B cell (primary cell): ENCODE results near the gene ERC2. TPM values are rescaled to one million over a fixed set of nuclear protein-coding genes. Genes with fewer than 3 reads are reported as not detected.
"Not testable (repeated sequence)": the region's sequence is repeated elsewhere in the genome, so short reads cannot be mapped to it uniquely, and the experiment has no call there.

Experiments used
- ATAC-seq: fragments of 200-7000 bp; cut with Tn5 transposase; one replicate; pipeline ENCODE4 v1.10.0; 2021; ENCODE audit warnings: low read depth, mild to moderate bottlenecking, moderate number of reproducible peaks, moderate library complexity
- CTCF ChIA-PET: fragments of 350-600 bp; sonication (Branson Sonifier 250); formaldehyde crosslinking; loops from one replicate; lab custom pipeline; 2021; ENCODE audit warnings: antibody characterized with exemption, inconsistent platforms; lab: Charles Lee
- POLR2A ChIA-PET: fragments of 350-600 bp; sonication (Branson Sonifier 250); formaldehyde crosslinking; loops from one replicate; lab custom pipeline; 2021; ENCODE audit warnings: antibody characterized with exemption; lab: Charles Lee
- DNase-seq: peaks from one replicate; pipeline ENCODE4 v3.0.0; 2013
- H2AFZ ChIP-seq: 2 replicates; pipeline ENCODE4 v1.6.1; 2012; ENCODE audit warnings: mild to moderate bottlenecking, low read depth, low read length; ENCODE audit not compliant: insufficient read depth, poor library complexity, severe bottlenecking
- H3K27ac ChIP-seq, 2 donors: 1 replicate in 1 of 2; 2 replicates in 1 of 2; pipeline ENCODE4 v1.5.1; 2012 to 2013; ENCODE audit warnings: low read length in 2 of 2, mild to moderate bottlenecking in 2 of 2, moderate library complexity in 1 of 2
- H3K27me3 ChIP-seq, 4 experiments: fragments of 200-600 bp in 1 of 4; sonication (generic) in 1 of 4; replicated peaks in 1 of 4; 1 replicate in 2 of 4; 2 replicates in 2 of 4; pipeline versions ENCODE4 v1.6.1 to v1.7.0; 2013 to 2016; ENCODE audit warnings: low read length in 3 of 4, mild to moderate bottlenecking in 2 of 4, mixed read lengths in 1 of 4, moderate library complexity in 1 of 4; ENCODE audit not compliant: insufficient read depth in 4 of 4, control insufficient read depth in 3 of 4; ENCODE audit errors: control extremely low read depth in 1 of 4
- H3K36me3 ChIP-seq, 2 experiments: replicated peaks in 1 of 2; 1 replicate in 1 of 2; 2 replicates in 1 of 2; pipeline versions ENCODE4 v1.6.1 to v1.7.1; 2013; ENCODE audit warnings: low read length in 1 of 2; ENCODE audit not compliant: insufficient read depth in 2 of 2, control insufficient read depth in 1 of 2; ENCODE audit errors: control extremely low read depth in 1 of 2, extremely low read depth in 1 of 2
- H3K4me1 ChIP-seq, 2 donors: fragments of 200-600 bp in 1 of 2; sonication (generic) in 1 of 2; 1 replicate in 1 of 2; 2 replicates in 1 of 2; pipeline versions ENCODE4 v1.5.1 to v1.6.1; 2013 to 2017; ENCODE audit warnings: low read length in 2 of 2; ENCODE audit not compliant: control insufficient read depth in 2 of 2, insufficient read depth in 2 of 2
- H3K4me2 ChIP-seq: replicated peaks from 2 replicates; pipeline ENCODE3; 2012; ENCODE audit warnings: mild to moderate bottlenecking, low read depth, low read length; ENCODE audit not compliant: poor library complexity, severe bottlenecking
- H3K4me3 ChIP-seq, 5 experiments: fragments of 200-600 bp in 1 of 5; sonication (generic) in 1 of 5; 1 replicate in 3 of 5; 2 replicates in 2 of 5; pipeline versions ENCODE4 v1.5.1 to v1.7.0; 2011 to 2016; ENCODE audit warnings: low read length in 4 of 5, mild to moderate bottlenecking in 4 of 5, low read depth in 2 of 5, control low read depth in 1 of 5, moderate library complexity in 1 of 5; ENCODE audit not compliant: insufficient read depth in 1 of 5; ENCODE audit errors: control extremely low read depth in 1 of 5, extremely low read depth in 1 of 5
- H3K79me2 ChIP-seq: fragments of 200-600 bp; sonication (generic); one replicate; pipeline ENCODE4 v1.6.0; 2016; ENCODE audit warnings: low read length; ENCODE audit not compliant: control insufficient read depth, insufficient read depth
- H3K9ac ChIP-seq: fragments of 200-600 bp; sonication (generic); 2 replicates; pipeline ENCODE4 v1.6.1; 2017; ENCODE audit warnings: mild to moderate bottlenecking, low read length, moderate library complexity
- H3K9me3 ChIP-seq, 3 donors: one replicate each; pipeline versions ENCODE4 v1.6.1 to v1.7.1; 2013; ENCODE audit warnings: low read length in 2 of 3; ENCODE audit not compliant: control insufficient read depth in 2 of 3, insufficient read depth in 1 of 3; ENCODE audit errors: control extremely low read depth in 1 of 3
- H4K20me1 ChIP-seq: 2 replicates; pipeline ENCODE4 v1.6.0; 2012; ENCODE audit warnings: mild to moderate bottlenecking, low read length; ENCODE audit not compliant: insufficient read depth, control insufficient read depth, poor library complexity, severe bottlenecking
- H3K27ac Mint-ChIP-seq: one replicate; pipeline ENCODE4 v1.8.0; 2021; ENCODE audit warnings: mixed read lengths
- H3K27me3 Mint-ChIP-seq: one replicate; pipeline ENCODE4 v1.8.0; 2021; ENCODE audit warnings: mixed read lengths
- H3K4me1 Mint-ChIP-seq: one replicate; pipeline ENCODE4 v1.8.0; 2021; ENCODE audit warnings: mixed read lengths
- H3K4me3 Mint-ChIP-seq: one replicate; pipeline ENCODE4 v1.8.0; 2021; ENCODE audit warnings: mixed read lengths
- H3K9me3 Mint-ChIP-seq: one replicate; pipeline ENCODE4 v1.8.0; 2022; ENCODE audit warnings: mixed read lengths; ENCODE audit not compliant: insufficient read depth
- CTCF ChIP-seq: fragments of 200-600 bp; IDR thresholded peaks from one replicate; pipeline ENCODE4 v1.8.0; 2022; ENCODE audit warnings: antibody characterized with exemption, mild to moderate bottlenecking
- EZH2 ChIP-seq: IDR thresholded peaks from 2 replicates; pipeline ENCODE4 v1.6.1; 2012; ENCODE audit warnings: borderline replicate concordance, low read depth, mild to moderate bottlenecking, moderate library complexity, low read length; ENCODE audit not compliant: insufficient read depth, poor library complexity, severe bottlenecking
- WGBS: methylation state at CpG from one replicate; pipeline ENCODE4 v1.1.5; 2013; ENCODE audit warnings: missing lambda C conversion rate; ENCODE audit not compliant: insufficient coverage; 5-methylcytosine and 5-hydroxymethylcytosine counted together
- intact Hi-C: fragments of 100-400 bp; cut with micrococcal nuclease; formaldehyde crosslinking; loops from one replicate; pipeline ENCODE4 v1.10.0; 2022
- polyA plus RNA-seq: library from polyadenylated mRNA; depleted of rRNA; stranded (reverse); fragments of >200 nt; gene quantifications from 2 replicates; pipeline ENCODE4 v1.2.3, GENCODE V29; 2012
- total RNA-seq, 2 donors: library from RNA; stranded (reverse); fragments of 120-200 nt in 1 of 2; gene quantifications; 1 replicate in 1 of 2; 2 replicates in 1 of 2; pipeline versions ENCODE4 v1.2.3 to v1.2.4, GENCODE V29; 2013 to 2022

ERC2 gene
- total and polyA plus RNA-seq, 2 donors (not counting 1 experiment from before 2014, with no cell fraction given): not detected

- no peaks in the 10 kb centered on the region for H3K36me3 ChIP-seq
- H3K27ac Mint-ChIP-seq: no peak overlapping the region
- H3K4me3 Mint-ChIP-seq: no peak overlapping the region
- no peaks in the 10 kb centered on the region for H3K79me2 ChIP-seq
- no peaks in the 10 kb centered on the region for H3K4me1 Mint-ChIP-seq
- DNase-seq (no peak), ATAC-seq (no peak)
- no peaks in the 10 kb centered on the region for H3K27me3 ChIP-seq
- intact Hi-C loops: no loop called here
- no peaks in the 10 kb centered on the region for H3K4me1 ChIP-seq
- H3K4me2 ChIP-seq: no peak overlapping the region
- no peaks in the 10 kb centered on the region for H4K20me1 ChIP-seq
- TF ChIP-seq EZH2 (no peak), CTCF (no peak)
- H3K9me3 Mint-ChIP-seq: no peaks in the 10 kb centered on the region
- POLR2A ChIA-PET: no interaction called here
- no peak overlapping the region for H3K27ac ChIP-seq
- CTCF ChIA-PET: no interaction called here
- H3K9ac ChIP-seq: no peak overlapping the region
- no peak overlapping the region for H3K4me3 ChIP-seq
- no peaks in the 10 kb centered on the region for H3K9me3 ChIP-seq
- 91% methylated on average over 3 of the region's 4 CpGs for WGBS
- H3K27me3 Mint-ChIP-seq: no peaks in the 10 kb centered on the region
- no peak overlapping the region for H2AFZ ChIP-seq
Observed at GRCh38 chr3:56019490-56020146, 448.6 kb downstream of the ERC2 start.

DNA sequence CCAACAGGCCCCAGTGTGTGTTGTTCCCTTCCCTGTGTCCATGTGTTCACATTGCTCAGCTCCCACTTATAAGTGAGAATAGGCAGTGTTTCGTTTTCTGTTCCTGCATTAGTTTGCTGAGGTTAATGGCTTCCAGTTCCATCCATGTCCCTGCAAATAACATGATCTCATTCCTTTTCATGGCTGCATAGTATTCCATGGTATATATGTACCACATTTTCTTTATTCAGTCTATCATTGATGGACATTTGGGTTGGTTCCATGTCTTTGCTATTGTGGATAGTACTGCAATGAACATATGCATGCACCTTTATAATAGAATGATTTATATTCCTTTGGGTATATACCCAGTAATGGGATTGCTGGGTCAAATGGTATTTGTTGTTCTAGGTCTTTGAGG, 452.9 kb downstream of the ERC2 start:
- H3K9me3 Mint-ChIP-seq, H3K9ac ChIP-seq, intact Hi-C loops, ATAC-seq, H2AFZ ChIP-seq, H3K36me3 ChIP-seq, H3K4me2 ChIP-seq, H3K4me3 Mint-ChIP-seq, H4K20me1 ChIP-seq, H3K9me3 ChIP-seq, H3K4me1 ChIP-seq, H3K27ac ChIP-seq, H3K4me3 ChIP-seq, DNase-seq, H3K27ac Mint-ChIP-seq, H3K4me1 Mint-ChIP-seq, H3K79me2 ChIP-seq, H3K27me3 Mint-ChIP-seq, CTCF ChIA-PET, H3K27me3 ChIP-seq, POLR2A ChIA-PET: not testable (repeated sequence)
- no CpG with 5 or more reads among the region's 1 CpG for WGBS
